ENCODE data around the gene NDUFS6. TPM values are rescaled to one million over a fixed set of nuclear protein-coding genes. Genes with fewer than 3 reads are reported as not detected.

NDUFS6 gene
- polyA plus RNA-seq, 1 donor from 2014 or later = 72.0 TPM

- H3K9me2 ChIP-seq (ENCODE audit: insufficient read depth, low read length) = no peaks in the 10 kb centered on the region
- no peaks in the 10 kb centered on the region for H3K9me3 ChIP-seq (ENCODE audit: low read length)
- TF ChIP-seq EP300 (conservative IDR thresholded peaks at IDR 0.05; ENCODE audit: poor library complexity, severe bottlenecking) (no peak), MXI1 (conservative IDR thresholded peaks at IDR 0.05; ENCODE audit: poor library complexity, severe bottlenecking) (no peak), RAD21 (conservative IDR thresholded peaks at IDR 0.05) (no peak), SMC3 (conservative IDR thresholded peaks at IDR 0.05; ENCODE audit: poor library complexity) (no peak), CTCF (IDR thresholded peaks at IDR 0.05; ENCODE audit: poor library complexity, severe bottlenecking) (no peak), REST (IDR thresholded peaks at IDR 0.05; ENCODE audit: borderline replicate concordance) (no peak), TAF1 (IDR thresholded peaks at IDR 0.05; ENCODE audit: low read depth) (no peak)
- no peak overlapping the region for H3K4me2 ChIP-seq (ENCODE audit: low read length)
- H3K27ac ChIP-seq (ENCODE audit: low read length) = no peak overlapping the region
- no peaks in the 10 kb centered on the region for H4K20me1 ChIP-seq (ENCODE audit: insufficient read depth)
- H3K4me3 ChIP-seq (ENCODE audit: low read length) = no peak overlapping the region
- no peaks in the 10 kb centered on the region for H3K27me3 ChIP-seq (ENCODE audit: insufficient read depth, low read depth, low read length)
- no peak overlapping the region for H3K9ac ChIP-seq (ENCODE audit: low read length)
- H3K79me2 ChIP-seq (replicated peaks; ENCODE audit: insufficient read depth, low read length) = no peaks in the 10 kb centered on the region
- H3K36me3 ChIP-seq (ENCODE audit: insufficient read depth, low read length) = no peaks in the 10 kb centered on the region
- H3F3A ChIP-seq (ENCODE audit: insufficient read depth, low read length, poor library complexity, severe bottlenecking) = no peaks in the 10 kb centered on the region
- H2AFZ ChIP-seq (ENCODE audit: low read depth, low read length) = no peak overlapping the region
Measured at GRCh38 chr5:1827886-1828397, 26.7 kb downstream of the NDUFS6 start.

- H3K9me2 ChIP-seq (ENCODE audit: insufficient read depth, low read length) = no peaks in the 10 kb centered on the region
- H3K27me3 ChIP-seq (ENCODE audit: insufficient read depth, low read depth, low read length) = no peaks in the 10 kb centered on the region
- H3K4me2 ChIP-seq (ENCODE audit: low read length) = no peak overlapping the region
- H3K9ac ChIP-seq (ENCODE audit: low read length) = no peak overlapping the region
- H3K9me3 ChIP-seq (ENCODE audit: low read length) = no peaks in the 10 kb centered on the region
- H3K79me2 ChIP-seq (replicated peaks; ENCODE audit: insufficient read depth, low read length) = no peaks in the 10 kb centered on the region
- no peak overlapping the region for H2AFZ ChIP-seq (ENCODE audit: low read depth, low read length)
- no peak overlapping the region for H3K27ac ChIP-seq (ENCODE audit: low read length)
- H4K20me1 ChIP-seq (ENCODE audit: insufficient read depth) = no peaks in the 10 kb centered on the region
- TF ChIP-seq POLR2AphosphoS5 (IDR thresholded peaks at IDR 0.05) (no peak), REST (IDR thresholded peaks at IDR 0.05; ENCODE audit: borderline replicate concordance) (no peak), CTCF (IDR thresholded peaks at IDR 0.05; ENCODE audit: poor library complexity, severe bottlenecking) (no peak), TAF1 (IDR thresholded peaks at IDR 0.05; ENCODE audit: low read depth) (no peak), RAD21 (conservative IDR thresholded peaks at IDR 0.05) (no peak), EP300 (conservative IDR thresholded peaks at IDR 0.05; ENCODE audit: poor library complexity, severe bottlenecking) (no peak)
- H3K4me3 ChIP-seq (ENCODE audit: low read length) = no peak overlapping the region
- no peaks in the 10 kb centered on the region for H3F3A ChIP-seq (ENCODE audit: insufficient read depth, low read length, poor library complexity, severe bottlenecking)
- H3K36me3 ChIP-seq (ENCODE audit: insufficient read depth, low read length) = no peaks in the 10 kb centered on the region
Measured at GRCh38 chr5:1830571-1831228, 29.5 kb downstream of the NDUFS6 start.

Measured in neural cell (in vitro differentiated cells).